Measurements from ENCODE around the gene OR2A12. TPM values are rescaled to one million over a fixed set of nuclear protein-coding genes. Genes with fewer than 3 reads are reported as not detected.

OR2A12 gene
- total RNA-seq, 4 donors from 2014 or later = not detected

GRCh38 chr7:144144426-144144825 lies 58.3 kb downstream of the OR2A12 start:
- Histone ChIP-seq H3K4me3 (no peak overlapping the region), H3K27ac (no peak overlapping the region), H3K36me3 (no peaks in the 10 kb centered on the region), H3K4me1 (no peaks in the 10 kb centered on the region), H3K9me3 (peaks cover 0 to 4% of the 10 kb centered on the region in 2 donors), H3K27me3 (no peaks in the 10 kb centered on the region)
- DNase-seq = no peak
- intact Hi-C loops (cut with DNase I; ENCODE audit: low total_unique reads) = no loop called here
- TF ChIP-seq, protein P1, sequence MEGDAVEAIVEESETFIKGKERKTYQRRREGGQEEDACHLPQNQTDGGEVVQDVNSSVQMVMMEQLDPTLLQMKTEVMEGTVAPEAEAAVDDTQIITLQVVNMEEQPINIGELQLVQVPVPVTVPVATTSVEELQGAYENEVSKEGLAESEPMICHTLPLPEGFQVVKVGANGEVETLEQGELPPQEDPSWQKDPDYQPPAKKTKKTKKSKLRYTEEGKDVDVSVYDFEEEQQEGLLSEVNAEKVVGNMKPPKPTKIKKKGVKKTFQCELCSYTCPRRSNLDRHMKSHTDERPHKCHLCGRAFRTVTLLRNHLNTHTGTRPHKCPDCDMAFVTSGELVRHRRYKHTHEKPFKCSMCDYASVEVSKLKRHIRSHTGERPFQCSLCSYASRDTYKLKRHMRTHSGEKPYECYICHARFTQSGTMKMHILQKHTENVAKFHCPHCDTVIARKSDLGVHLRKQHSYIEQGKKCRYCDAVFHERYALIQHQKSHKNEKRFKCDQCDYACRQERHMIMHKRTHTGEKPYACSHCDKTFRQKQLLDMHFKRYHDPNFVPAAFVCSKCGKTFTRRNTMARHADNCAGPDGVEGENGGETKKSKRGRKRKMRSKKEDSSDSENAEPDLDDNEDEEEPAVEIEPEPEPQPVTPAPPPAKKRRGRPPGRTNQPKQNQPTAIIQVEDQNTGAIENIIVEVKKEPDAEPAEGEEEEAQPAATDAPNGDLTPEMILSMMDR (IDR thresholded peaks at IDR 0.05) = no peak
- no peak for TF ChIP-seq POLR2A (IDR thresholded peaks at IDR 0.05)

- Histone ChIP-seq H3K4me3 (no peak overlapping the region), H3K36me3 (no peaks in the 10 kb centered on the region), H3K27ac (no peak overlapping the region), H3K27me3 (peaks cover 0 to 4% of the 10 kb centered on the region in 2 donors), H3K9me3 (peaks cover 0 to 4% of the 10 kb centered on the region in 2 donors), H3K4me1 (no peaks in the 10 kb centered on the region)
- intact Hi-C loops (cut with DNase I; ENCODE audit: low total_unique reads) = no loop called here
- TF ChIP-seq, protein P1 (IDR thresholded peaks at IDR 0.05) = no peak
- TF ChIP-seq POLR2A (IDR thresholded peaks at IDR 0.05) = no peak
- DNase-seq = no peak
Measured at GRCh38 chr7:144148224-144148827, 62.2 kb downstream of the OR2A12 start.

Small RNA genes within 50 kb of the gene (small RNA-seq; reads per million reads assigned to genes)
- not detected for gene OR2A41P

Other genes with a start within 250 kb of the OR2A12 start
- 100 to 1,000 TPM in 1 of 4 donors, 10 to 100 TPM in 3; 12.3 to 137 (median 46.6) TPM for gene TCAF1, start 184.1 kb upstream of the OR2A12 start, total RNA-seq
- not detected for gene OR2F2, start 151.0 kb upstream of the OR2A12 start, total RNA-seq
- not detected for gene OR2F1, start 131.4 kb upstream of the OR2A12 start, total RNA-seq
- gene OR6B1, start 86.0 kb upstream of the OR2A12 start, total RNA-seq = not detected
- not detected for gene OR2A5, start 37.3 kb upstream of the OR2A12 start, total RNA-seq
- gene OR2A25, start 16.5 kb upstream of the OR2A12 start, total RNA-seq = not detected
- not detected for gene OR2A2, start 23.3 kb downstream of the OR2A12 start, total RNA-seq
- gene OR2A14, start 36.9 kb downstream of the OR2A12 start, total RNA-seq = not detected
- 1 to 10 TPM in 1 of 4 donors, under 1 TPM in 2, not detected in 1; 0.26 to 7.2 (median 0.29) TPM for gene CTAGE4, start 97.2 kb downstream of the OR2A12 start, total RNA-seq
- gene ARHGEF35, start 109.6 kb downstream of the OR2A12 start, total RNA-seq = 1 to 10 TPM in 3 of 4 donors, under 1 TPM in 1; 0.29 to 8.6 (median 4.4) TPM
- gene OR2A42, start 153.3 kb downstream of the OR2A12 start, total RNA-seq = 1 to 10 TPM in 1 of 4 donors, under 1 TPM in 1, not detected in 2; 0.15 to 4.1 TPM
- 1 to 10 TPM in 3 of 4 donors, not detected in 1; 2.8 to 3.8 (median 3.2) TPM for gene OR2A7, start 178.5 kb downstream of the OR2A12 start, total RNA-seq
- 1 to 10 TPM in 1 of 4 donors, not detected in 3; 1.5 TPM for gene CTAGE8, start 183.0 kb downstream of the OR2A12 start, total RNA-seq
- 1 to 10 TPM in 1 of 4 donors, under 1 TPM in 1, not detected in 2; 0.48 to 3.8 TPM for gene OR2A1, start 226.1 kb downstream of the OR2A12 start, total RNA-seq